GM12801 (cell line): ENCODE results near the gene RASGRF1.

Experiments used
- TF ChIP-seq, protein P1 (sequence below): IDR thresholded peaks from one replicate; pipeline ENCODE4 v1.5.1; 2011; ENCODE audit warnings: control low read depth; ENCODE audit not compliant: insufficient read length; ENCODE audit errors: extremely low read depth

The RASGRF1 gene

DNA sequence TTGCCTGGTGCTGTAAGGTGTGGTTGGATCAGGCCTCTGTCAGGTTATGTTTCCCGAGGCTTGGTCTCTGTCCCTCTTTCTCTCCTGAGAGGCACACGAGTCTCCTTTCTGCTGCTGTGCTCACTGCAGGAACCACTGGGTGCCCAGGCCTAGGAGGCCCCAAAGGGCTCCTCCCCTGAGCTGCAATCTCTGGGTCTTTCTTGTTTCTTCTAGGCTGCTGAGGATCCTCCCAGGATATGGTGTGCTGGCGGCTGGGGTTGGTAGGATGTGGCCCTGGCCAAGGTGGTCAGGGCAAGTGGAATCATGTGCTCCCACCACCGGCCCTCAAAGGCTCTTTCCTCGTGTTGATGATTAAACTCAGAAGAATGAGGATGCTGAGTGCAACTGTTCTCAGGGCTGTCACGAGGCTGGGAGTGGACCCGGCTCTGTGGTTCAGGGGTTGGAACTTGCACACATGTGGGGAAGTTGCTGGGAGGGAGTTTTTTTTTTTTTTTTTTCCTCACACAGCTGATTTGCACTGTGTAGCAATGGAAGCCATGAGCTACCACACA lies 102.1 kb downstream of the RASGRF1 start:
- TF ChIP-seq, protein P1, sequence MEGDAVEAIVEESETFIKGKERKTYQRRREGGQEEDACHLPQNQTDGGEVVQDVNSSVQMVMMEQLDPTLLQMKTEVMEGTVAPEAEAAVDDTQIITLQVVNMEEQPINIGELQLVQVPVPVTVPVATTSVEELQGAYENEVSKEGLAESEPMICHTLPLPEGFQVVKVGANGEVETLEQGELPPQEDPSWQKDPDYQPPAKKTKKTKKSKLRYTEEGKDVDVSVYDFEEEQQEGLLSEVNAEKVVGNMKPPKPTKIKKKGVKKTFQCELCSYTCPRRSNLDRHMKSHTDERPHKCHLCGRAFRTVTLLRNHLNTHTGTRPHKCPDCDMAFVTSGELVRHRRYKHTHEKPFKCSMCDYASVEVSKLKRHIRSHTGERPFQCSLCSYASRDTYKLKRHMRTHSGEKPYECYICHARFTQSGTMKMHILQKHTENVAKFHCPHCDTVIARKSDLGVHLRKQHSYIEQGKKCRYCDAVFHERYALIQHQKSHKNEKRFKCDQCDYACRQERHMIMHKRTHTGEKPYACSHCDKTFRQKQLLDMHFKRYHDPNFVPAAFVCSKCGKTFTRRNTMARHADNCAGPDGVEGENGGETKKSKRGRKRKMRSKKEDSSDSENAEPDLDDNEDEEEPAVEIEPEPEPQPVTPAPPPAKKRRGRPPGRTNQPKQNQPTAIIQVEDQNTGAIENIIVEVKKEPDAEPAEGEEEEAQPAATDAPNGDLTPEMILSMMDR, result no peak

DNA sequence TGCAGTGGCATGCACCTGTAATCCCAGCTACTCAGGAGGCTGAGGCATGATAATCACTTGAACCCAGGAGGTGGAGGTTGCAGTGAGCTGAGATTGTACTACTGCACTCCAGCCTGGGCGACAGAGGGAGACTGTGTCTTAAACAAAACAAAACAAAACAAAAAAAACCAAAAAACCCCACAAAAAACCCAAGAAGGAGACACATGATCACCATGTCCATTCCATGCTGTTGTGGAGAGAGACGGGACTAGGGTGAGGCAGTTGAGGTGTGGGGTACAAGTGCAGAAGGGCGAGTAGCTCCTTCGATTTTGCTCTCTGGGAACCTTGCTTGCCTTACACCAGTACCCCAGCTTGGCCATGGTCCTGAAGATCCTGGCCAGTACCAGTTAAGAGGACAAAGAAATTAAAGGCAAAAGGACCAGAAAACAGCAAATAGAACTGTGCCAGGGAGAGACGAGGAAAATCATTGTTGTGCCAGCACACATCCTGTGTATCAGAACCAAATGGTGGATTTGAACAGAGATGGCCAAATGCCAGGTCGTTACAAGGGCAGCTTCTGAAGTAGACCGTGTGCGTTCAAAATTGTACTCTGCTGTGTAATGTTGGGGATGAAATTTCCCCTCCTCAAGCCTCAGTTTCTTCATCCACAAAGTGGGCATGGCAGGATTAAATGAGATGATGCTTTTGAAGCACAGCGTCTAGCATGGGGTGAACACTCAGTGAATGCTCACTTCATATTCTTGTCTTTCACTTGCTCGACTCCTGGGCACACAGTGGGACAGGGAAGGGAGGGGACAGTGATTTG lies 102.8 kb downstream of the RASGRF1 start:
- TF ChIP-seq, protein P1, result no peak

DNA sequence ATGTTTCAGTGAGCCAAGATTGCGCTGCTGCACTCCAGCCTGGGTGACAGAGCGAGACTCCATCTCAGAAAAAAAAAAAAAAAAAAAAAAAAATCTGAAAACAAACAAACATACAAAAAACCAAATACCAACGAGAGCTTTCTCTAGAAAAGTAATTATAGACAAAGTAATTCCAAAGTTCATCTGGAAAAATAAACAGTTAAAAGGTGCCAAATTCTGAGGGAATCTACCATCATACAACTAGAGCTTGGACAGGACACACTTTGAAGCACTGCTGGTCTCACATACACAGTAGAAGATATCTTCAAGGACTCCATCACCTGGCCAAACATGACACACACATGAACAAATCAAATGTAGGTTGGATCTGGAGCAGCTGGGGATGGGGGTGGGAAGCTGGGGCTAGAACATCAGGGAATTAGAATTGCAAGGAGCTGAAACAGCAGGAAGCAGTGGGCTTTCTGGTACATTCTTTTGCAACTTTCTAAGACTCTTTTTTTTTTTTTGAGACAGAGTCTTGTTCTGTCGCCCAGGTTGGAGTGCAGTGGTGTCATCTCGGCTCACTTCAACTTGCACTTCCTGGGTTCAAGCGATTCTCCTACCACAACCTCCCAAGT lies 104.6 kb downstream of the RASGRF1 start:
- TF ChIP-seq, protein P1, result no peak

DNA sequence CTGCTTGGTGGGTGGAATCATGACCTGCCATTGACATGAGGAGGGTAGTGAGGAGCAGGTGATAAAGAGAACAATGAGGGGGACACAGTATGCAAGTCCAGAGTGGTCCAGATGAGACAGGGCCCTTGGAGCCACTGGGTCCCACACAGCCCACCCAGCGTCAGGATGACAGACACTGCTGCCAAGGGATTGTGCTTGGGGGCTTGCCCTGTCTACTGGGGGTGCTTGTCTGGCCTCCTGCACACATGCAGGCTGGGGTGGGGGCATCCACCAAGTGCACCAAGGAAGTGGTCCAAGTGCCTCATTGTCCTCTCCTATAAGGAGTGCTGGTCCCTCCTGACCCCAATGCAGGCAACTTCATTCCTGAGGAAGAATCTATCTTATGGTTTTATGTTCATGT lies 106.5 kb downstream of the RASGRF1 start:
- TF ChIP-seq, protein P1, result no peak

- TF ChIP-seq, protein P1, result no peak
Observed at GRCh38 chr15:78983146-78983918, 107.2 kb downstream of the RASGRF1 start.

DNA sequence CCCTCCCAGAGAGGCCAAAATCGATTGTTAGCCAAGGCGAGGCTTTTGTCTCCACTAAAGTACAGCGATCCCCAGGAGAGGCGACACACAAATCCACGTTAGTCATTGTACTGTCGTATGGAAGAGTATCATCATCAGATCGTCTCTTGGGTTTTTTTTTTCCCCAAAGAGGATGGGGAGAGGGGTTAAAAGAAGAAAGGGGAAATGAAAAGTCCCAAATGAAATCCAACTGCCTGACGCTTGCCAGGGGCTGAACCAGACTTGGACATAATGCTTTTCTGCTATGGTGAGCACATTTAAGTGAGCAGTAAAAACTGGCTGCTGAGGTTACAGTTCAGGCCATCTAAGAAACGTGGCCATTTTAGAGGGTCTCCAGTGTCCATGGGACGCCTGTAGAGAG lies 107.8 kb downstream of the RASGRF1 start:
- TF ChIP-seq, protein P1, result no peak
